Psoas muscle (tissue), 8 donors: ENCODE measurements around the gene AATK. TPM values are rescaled to one million over a fixed set of nuclear protein-coding genes. Genes with fewer than 3 reads are reported as not detected.
A peak's percentile ranks its signal among the peaks of the same experiment; 100 is the strongest.

ENCODE experiments used
- ATAC-seq, 4 donors: fragments of 200-7000 bp; cut with Tn5 transposase; one replicate each; pipeline ENCODE4 v1.9.1; 2020; ENCODE audit warnings: moderate library complexity in 3 of 4, mild to moderate bottlenecking in 2 of 4
- DNase-seq, 2 donors: peaks; one replicate each; pipeline ENCODE4 v3.0.0-alpha.2; 2020
- H3K27ac ChIP-seq: fragments of 200-600 bp; one replicate; pipeline ENCODE4 v1.8.0; 2022
- H3K27me3 ChIP-seq, 3 donors: fragments of 200-600 bp in 1 of 3; one replicate each; pipeline versions ENCODE4 v1.6.1 to v1.8.0; 2013 to 2022; ENCODE audit warnings: low read length in 2 of 3, mild to moderate bottlenecking in 2 of 3, moderate library complexity in 1 of 3; ENCODE audit not compliant: insufficient read depth in 3 of 3
- H3K36me3 ChIP-seq, 2 donors: fragments of 200-600 bp in 1 of 2; one replicate each; pipeline versions ENCODE4 v1.6.1 to v1.8.0; 2013 to 2022; ENCODE audit warnings: low read depth in 1 of 2, mild to moderate bottlenecking in 1 of 2, moderate library complexity in 1 of 2; ENCODE audit not compliant: insufficient read depth in 1 of 2
- H3K4me1 ChIP-seq: fragments of 200-600 bp; one replicate; pipeline ENCODE4 v1.8.0; 2022
- H3K4me3 ChIP-seq: fragments of 200-600 bp; one replicate; pipeline ENCODE4 v1.8.0; 2022; ENCODE audit warnings: mild to moderate bottlenecking
- H3K9me3 ChIP-seq: fragments of 200-600 bp; one replicate; pipeline ENCODE4 v1.8.0; 2022
- WGBS, 3 donors: extraction: QIAGEN DNeasy Blood & Tissue Kit; methylation state at CpG; one replicate each; pipeline versions ENCODE4 v1.1.6 to v1.1.7; 2013; 5-methylcytosine and 5-hydroxymethylcytosine counted together
- intact Hi-C, 2 donors: fragments of 100-400 bp; cut with DNase I; formaldehyde crosslinking; loops; one replicate each; pipeline versions ENCODE4 v1.11.0 to v1.14.2; 2022
- long read RNA-seq, 2 donors: library from polyadenylated mRNA; unstranded; transcript quantifications; one replicate each; pipeline ENCODE4 v2.0.0, GENCODE V29; 2021
- polyA plus RNA-seq, 3 donors: library from polyadenylated mRNA; stranded (reverse); fragments of 200-250 nt; gene quantifications; one replicate each; pipeline ENCODE4 v1.2.3, GENCODE V29; 2013
- total RNA-seq, 4 donors: library from RNA; stranded (reverse); fragmentation: NEBNext Ultra II Directional in 2 of 4; extraction: Animal tissue kit (Norgen Biotek cat#: 25700) in 2 of 4; gene quantifications; one replicate each; pipeline versions ENCODE4 v1.2.1 to v1.2.4, GENCODE V29; 2021 to 2023
- TF ChIP-seq, protein P1 (sequence below): fragments of 200-600 bp; IDR thresholded peaks from one replicate; pipeline ENCODE4 v1.8.0; 2022; ENCODE audit warnings: antibody characterized with exemption
- donor health status: healthy with polysubstance abuse.
- donor health status: DM: no; HTN: no; CAD: no; lungs with moderate emphysema.
- donor health status: Bipolar disorder and iron deficiency.
- donor health status: healthy.
- donor health status: DM: yes; HTN: yes; CAD: no.
- donor health status: DM: no; HTN: no; CAD: no.
- donor health status: DM: no; HTN: no; CAD: no.
- donor health status: DM: yes; HTN: yes; CAD: no.

The AATK gene, protein sequence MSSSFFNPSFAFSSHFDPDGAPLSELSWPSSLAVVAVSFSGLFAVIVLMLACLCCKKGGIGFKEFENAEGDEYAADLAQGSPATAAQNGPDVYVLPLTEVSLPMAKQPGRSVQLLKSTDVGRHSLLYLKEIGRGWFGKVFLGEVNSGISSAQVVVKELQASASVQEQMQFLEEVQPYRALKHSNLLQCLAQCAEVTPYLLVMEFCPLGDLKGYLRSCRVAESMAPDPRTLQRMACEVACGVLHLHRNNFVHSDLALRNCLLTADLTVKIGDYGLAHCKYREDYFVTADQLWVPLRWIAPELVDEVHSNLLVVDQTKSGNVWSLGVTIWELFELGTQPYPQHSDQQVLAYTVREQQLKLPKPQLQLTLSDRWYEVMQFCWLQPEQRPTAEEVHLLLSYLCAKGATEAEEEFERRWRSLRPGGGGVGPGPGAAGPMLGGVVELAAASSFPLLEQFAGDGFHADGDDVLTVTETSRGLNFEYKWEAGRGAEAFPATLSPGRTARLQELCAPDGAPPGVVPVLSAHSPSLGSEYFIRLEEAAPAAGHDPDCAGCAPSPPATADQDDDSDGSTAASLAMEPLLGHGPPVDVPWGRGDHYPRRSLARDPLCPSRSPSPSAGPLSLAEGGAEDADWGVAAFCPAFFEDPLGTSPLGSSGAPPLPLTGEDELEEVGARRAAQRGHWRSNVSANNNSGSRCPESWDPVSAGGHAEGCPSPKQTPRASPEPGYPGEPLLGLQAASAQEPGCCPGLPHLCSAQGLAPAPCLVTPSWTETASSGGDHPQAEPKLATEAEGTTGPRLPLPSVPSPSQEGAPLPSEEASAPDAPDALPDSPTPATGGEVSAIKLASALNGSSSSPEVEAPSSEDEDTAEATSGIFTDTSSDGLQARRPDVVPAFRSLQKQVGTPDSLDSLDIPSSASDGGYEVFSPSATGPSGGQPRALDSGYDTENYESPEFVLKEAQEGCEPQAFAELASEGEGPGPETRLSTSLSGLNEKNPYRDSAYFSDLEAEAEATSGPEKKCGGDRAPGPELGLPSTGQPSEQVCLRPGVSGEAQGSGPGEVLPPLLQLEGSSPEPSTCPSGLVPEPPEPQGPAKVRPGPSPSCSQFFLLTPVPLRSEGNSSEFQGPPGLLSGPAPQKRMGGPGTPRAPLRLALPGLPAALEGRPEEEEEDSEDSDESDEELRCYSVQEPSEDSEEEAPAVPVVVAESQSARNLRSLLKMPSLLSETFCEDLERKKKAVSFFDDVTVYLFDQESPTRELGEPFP (N-terminal part only)
- 1 to 10 TPM; 1.0 to 1.8 (median 1.4) TPM for total RNA-seq
- polyA plus RNA-seq, result under 1 TPM; 0.21 to 0.53 (median 0.47) TPM
- long read RNA-seq, donor 1, result 0 reads
- long read RNA-seq, donor 2, partial matches to known transcripts, result 1 of 2 reads
- long read RNA-seq, donor 2, other reads (novel, unspliced or antisense), result 1 of 2 reads

DNA sequence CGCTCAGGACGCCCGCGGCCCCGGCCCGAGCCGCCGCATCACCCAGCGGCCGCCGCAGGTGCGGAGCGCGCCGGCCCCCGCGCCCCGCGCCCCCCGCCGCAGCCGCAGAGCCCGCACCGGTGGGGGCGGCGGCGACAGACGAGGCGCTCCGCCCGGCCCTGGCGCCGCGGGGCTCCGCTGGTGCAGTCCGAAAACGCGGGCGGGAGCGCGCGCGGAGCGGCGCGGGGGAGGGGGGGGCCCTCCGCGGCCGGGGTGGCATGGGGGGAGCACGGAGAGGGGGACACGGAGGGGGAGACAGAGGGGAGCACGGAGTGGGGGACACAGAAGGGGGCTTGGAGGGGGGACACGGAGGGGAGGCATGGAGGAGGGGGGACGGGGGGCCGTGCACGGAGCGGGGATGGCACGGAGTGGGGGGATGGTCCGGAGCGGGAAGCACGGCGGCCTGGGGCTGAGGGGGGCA is at the start of gene AATK:
Gene AATK (minus strand): TSS at position 189 of the 460 bp plus-strand sequence. CDS start 229 bp downstream, outside the sequence.
- WGBS, 3 donors, result 0 to 2% (median 2%) methylated on average over 20 to 62 of the region's 62 CpGs
- TF ChIP-seq, protein P1, sequence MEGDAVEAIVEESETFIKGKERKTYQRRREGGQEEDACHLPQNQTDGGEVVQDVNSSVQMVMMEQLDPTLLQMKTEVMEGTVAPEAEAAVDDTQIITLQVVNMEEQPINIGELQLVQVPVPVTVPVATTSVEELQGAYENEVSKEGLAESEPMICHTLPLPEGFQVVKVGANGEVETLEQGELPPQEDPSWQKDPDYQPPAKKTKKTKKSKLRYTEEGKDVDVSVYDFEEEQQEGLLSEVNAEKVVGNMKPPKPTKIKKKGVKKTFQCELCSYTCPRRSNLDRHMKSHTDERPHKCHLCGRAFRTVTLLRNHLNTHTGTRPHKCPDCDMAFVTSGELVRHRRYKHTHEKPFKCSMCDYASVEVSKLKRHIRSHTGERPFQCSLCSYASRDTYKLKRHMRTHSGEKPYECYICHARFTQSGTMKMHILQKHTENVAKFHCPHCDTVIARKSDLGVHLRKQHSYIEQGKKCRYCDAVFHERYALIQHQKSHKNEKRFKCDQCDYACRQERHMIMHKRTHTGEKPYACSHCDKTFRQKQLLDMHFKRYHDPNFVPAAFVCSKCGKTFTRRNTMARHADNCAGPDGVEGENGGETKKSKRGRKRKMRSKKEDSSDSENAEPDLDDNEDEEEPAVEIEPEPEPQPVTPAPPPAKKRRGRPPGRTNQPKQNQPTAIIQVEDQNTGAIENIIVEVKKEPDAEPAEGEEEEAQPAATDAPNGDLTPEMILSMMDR, result no peak
- Histone ChIP-seq H3K27ac (no peak within 1 kb of the TSS), H3K9me3 (no peaks in the 10 kb centered on the region), H3K27me3 (peaks cover 0 to 44% (median 18%) of the 10 kb centered on the region in 3 donors), H3K36me3 (no peaks in the 10 kb centered on the region), H3K4me3 (peak within 1 kb of the TSS; percentile 51), H3K4me1 (peaks cover 3% of the 10 kb centered on the region)
- intact Hi-C loops, result no loop called here
- peak in 1 of 2 donors; percentile 28 for DNase-seq
- ATAC-seq, result no peak

DNA sequence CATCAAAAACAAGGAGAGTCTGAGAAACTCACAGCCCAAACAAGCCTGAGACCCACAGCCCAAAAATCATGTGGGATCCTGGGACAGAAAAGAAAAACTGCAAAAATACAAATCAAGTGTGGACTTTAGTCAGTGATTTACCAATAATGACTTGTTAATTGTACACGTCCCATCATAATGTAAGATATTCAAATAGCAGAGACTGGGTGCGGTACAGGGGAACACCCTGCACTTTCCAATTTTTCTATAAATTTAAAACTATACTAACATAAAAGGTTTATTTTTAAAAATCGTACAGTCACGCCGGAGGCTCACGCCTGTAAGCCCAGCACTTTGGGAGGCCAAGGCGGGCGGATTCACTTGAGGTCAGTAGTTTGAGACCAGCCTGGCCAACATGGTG is 48.0 kb upstream of the AATK start:
- H3K27ac ChIP-seq, result no peak overlapping the region
- H3K27me3 ChIP-seq, result no peaks in the 10 kb centered on the region
- DNase-seq (no peak), ATAC-seq (no peak)
- H3K4me3 ChIP-seq, result no peak overlapping the region
- H3K9me3 ChIP-seq, result no peaks in the 10 kb centered on the region
- 95 to 97% (median 97%) methylated on average over 8 of the region's 8 CpGs for WGBS, 3 donors
- intact Hi-C loops, result no loop called here
- no peaks in the 10 kb centered on the region for H3K4me1 ChIP-seq
- no peaks in the 10 kb centered on the region for H3K36me3 ChIP-seq
- TF ChIP-seq, protein P1, result no peak

DNA sequence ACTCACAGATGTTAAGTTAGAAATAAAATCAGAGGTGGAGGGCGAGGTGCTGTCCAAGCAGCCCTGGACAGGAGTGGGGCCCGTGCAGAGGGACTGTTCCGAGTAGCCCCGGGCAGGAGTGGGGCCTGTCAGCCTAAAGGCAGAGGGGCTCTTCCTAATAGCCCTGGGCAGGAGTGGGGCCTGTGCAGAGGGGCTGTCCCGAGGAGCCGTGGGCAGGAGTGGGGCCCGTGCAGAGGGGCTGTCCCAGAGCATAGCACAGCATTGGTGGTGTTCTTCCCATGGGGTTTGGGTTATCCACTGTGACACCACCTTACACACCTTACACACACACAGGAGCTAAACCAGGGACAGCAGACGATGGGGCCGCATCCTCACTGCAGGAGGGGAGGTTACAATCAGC is 46.3 kb upstream of the AATK start:
- ATAC-seq, result no peak
- TF ChIP-seq, protein P1, result no peak
- 94 to 99% (median 95%) methylated on average over 9 of the region's 9 CpGs for WGBS, 3 donors

DNA sequence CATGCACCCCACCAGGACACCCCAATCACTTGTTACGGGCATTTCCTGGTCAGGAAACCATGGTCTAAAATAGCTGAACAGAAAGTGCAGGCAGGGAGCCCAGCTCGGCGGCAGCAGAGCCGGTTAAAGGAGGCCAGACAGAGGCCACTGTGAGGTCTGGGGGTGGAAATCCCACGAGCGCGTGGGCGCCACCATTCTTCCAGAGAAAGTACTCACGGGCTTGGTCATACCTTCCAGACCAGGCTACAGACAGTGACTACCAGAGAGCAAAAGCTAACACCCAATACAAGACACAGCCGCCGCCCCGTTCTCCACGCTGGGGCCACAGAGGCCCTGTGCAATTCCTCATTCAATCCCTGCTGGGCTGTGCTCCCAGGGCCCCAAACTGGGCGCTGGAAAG is 44.8 kb upstream of the AATK start:
- TF ChIP-seq, protein P1, result no peak
- Histone ChIP-seq H3K9me3 (no peaks in the 10 kb centered on the region), H3K27ac (no peak overlapping the region), H3K36me3 (peaks cover 0 to 3% of the 10 kb centered on the region in 2 donors), H3K4me3 (no peak overlapping the region), H3K4me1 (no peaks in the 10 kb centered on the region), H3K27me3 (no peaks in the 10 kb centered on the region)
- no peak for DNase-seq
- no peak for ATAC-seq
- intact Hi-C loops, result no loop called here
- 71 to 78% (median 76%) methylated on average over 14 of the region's 14 CpGs for WGBS, 3 donors

More for the DNA sequence above, 46.3 kb upstream of the AATK start:
- H3K4me3 ChIP-seq, result no peak overlapping the region
- intact Hi-C loops, result no loop called here
- H3K4me1 ChIP-seq, result no peaks in the 10 kb centered on the region
- no peak overlapping the region for H3K27ac ChIP-seq
- no peaks in the 10 kb centered on the region for H3K9me3 ChIP-seq
- no peaks in the 10 kb centered on the region for H3K27me3 ChIP-seq
- no peaks in the 10 kb centered on the region for H3K36me3 ChIP-seq
- no peak for DNase-seq
